Fibroblast of pulmonary artery (primary cell): ENCODE measurements around the gene TNNI3K.

Experiments
- DNase-seq: peaks from one replicate; pipeline ENCODE4 v3.0.0-alpha.2; 2010; ENCODE audit warnings: low read depth
- H3K4me3 ChIP-seq: replicated peaks from 2 replicates; pipeline ENCODE4 v1.5.1; 2011; ENCODE audit warnings: low read depth, mild to moderate bottlenecking, control low read depth, low read length, moderate library complexity
- TF ChIP-seq, protein P1 (sequence below): IDR thresholded peaks from 2 replicates; pipeline ENCODE4 v1.5.1; 2011; ENCODE audit warnings: mild to moderate bottlenecking, control low read depth, low read length, inconsistent platforms; ENCODE audit errors: missing control alignments

Gene TNNI3K, protein sequence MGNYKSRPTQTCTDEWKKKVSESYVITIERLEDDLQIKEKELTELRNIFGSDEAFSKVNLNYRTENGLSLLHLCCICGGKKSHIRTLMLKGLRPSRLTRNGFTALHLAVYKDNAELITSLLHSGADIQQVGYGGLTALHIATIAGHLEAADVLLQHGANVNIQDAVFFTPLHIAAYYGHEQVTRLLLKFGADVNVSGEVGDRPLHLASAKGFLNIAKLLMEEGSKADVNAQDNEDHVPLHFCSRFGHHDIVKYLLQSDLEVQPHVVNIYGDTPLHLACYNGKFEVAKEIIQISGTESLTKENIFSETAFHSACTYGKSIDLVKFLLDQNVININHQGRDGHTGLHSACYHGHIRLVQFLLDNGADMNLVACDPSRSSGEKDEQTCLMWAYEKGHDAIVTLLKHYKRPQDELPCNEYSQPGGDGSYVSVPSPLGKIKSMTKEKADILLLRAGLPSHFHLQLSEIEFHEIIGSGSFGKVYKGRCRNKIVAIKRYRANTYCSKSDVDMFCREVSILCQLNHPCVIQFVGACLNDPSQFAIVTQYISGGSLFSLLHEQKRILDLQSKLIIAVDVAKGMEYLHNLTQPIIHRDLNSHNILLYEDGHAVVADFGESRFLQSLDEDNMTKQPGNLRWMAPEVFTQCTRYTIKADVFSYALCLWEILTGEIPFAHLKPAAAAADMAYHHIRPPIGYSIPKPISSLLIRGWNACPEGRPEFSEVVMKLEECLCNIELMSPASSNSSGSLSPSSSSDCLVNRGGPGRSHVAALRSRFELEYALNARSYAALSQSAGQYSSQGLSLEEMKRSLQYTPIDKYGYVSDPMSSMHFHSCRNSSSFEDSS

DNA sequence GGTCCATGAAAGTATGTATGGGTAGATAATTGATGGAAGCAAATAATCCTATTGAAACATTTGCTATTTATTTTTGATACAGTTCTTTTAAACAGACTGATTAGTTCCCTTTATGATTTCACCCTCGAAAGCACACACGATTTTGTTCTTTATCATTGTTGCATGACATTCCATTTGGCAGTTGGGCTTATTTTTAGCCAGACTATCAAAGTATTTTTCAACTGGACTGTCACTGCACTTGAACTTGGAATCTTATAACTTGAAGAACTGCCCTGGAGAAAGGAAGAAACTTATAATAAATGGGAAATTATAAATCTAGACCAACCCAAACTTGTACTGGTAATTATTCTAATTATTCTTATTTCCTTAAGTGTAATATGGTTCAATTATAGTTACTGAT, at the start of gene TNNI3K:
TSS of gene TNNI3K (plus strand) at position 235 of the 400 bp plus-strand sequence. CDS start at position 300, 65 bp downstream.
- no peak within 1 kb of the TSS for H3K4me3 ChIP-seq
- TF ChIP-seq, protein P1, sequence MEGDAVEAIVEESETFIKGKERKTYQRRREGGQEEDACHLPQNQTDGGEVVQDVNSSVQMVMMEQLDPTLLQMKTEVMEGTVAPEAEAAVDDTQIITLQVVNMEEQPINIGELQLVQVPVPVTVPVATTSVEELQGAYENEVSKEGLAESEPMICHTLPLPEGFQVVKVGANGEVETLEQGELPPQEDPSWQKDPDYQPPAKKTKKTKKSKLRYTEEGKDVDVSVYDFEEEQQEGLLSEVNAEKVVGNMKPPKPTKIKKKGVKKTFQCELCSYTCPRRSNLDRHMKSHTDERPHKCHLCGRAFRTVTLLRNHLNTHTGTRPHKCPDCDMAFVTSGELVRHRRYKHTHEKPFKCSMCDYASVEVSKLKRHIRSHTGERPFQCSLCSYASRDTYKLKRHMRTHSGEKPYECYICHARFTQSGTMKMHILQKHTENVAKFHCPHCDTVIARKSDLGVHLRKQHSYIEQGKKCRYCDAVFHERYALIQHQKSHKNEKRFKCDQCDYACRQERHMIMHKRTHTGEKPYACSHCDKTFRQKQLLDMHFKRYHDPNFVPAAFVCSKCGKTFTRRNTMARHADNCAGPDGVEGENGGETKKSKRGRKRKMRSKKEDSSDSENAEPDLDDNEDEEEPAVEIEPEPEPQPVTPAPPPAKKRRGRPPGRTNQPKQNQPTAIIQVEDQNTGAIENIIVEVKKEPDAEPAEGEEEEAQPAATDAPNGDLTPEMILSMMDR, result no peak
- no peak for DNase-seq

DNA sequence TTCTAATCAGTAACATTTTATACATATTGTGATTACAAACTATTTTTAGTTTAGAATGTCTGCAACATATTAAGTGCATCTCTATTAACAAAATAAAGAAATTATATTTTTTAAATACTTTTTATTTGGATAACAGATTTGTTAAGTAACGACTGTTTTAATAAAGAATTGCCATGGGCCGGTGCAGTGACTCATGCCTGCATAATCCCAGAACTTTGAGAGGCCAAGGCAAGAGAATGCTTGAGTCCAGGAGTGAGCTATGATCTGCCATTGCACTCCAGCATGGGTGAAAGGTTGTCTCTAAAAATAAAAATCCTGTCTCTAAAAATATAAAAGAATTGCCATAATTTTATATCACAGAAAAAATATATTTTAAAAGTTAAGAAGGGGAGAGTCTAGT, 41.3 kb upstream of the TNNI3K start:
- DNase-seq, result peak; percentile 35
- H3K4me3 ChIP-seq, result no peak overlapping the region
- TF ChIP-seq, protein P1, result no peak

DNA sequence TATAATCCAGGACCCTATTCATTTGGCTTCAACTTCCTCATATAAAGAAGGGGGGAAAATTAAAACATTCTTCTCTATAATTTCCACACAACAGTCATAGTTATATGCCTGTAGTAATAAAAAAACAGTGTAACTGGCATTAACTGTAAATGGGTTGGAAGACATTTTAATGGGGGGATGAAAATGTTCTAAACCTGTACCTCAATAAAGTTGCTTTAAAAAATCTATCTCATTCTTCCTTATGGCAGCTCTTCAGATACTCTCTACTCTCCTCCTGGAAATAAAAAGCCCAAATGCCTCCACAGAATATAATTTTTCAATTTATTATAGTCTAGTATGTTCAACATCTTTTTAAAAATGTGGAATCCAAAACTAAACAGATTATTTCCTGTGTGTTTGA, 39.8 kb upstream of the TNNI3K start:
- TF ChIP-seq, protein P1, result no peak
- H3K4me3 ChIP-seq, result no peak overlapping the region
- DNase-seq, result no peak

DNA sequence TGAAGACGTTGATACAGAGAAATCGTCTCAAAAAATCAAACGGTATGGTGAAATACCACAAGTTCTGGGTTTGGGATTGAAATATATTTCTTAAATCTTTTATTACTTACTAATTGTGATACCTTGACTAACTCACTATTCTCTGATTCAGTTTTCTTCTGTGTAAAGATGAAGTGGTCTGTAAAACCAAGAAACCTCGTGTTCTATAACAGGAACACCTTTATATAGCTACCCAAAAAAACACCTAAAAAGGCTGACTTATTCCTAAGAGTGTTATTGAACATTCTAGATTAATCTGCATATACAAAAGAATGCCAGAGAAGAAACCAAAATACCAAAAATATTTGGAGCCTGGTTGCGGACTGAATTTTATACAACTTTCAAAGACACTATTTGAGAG, 37.9 kb upstream of the TNNI3K start:
- TF ChIP-seq, protein P1, result no peak
- no peak for DNase-seq
- peak overlapping the region; percentile 91 for H3K4me3 ChIP-seq

DNA sequence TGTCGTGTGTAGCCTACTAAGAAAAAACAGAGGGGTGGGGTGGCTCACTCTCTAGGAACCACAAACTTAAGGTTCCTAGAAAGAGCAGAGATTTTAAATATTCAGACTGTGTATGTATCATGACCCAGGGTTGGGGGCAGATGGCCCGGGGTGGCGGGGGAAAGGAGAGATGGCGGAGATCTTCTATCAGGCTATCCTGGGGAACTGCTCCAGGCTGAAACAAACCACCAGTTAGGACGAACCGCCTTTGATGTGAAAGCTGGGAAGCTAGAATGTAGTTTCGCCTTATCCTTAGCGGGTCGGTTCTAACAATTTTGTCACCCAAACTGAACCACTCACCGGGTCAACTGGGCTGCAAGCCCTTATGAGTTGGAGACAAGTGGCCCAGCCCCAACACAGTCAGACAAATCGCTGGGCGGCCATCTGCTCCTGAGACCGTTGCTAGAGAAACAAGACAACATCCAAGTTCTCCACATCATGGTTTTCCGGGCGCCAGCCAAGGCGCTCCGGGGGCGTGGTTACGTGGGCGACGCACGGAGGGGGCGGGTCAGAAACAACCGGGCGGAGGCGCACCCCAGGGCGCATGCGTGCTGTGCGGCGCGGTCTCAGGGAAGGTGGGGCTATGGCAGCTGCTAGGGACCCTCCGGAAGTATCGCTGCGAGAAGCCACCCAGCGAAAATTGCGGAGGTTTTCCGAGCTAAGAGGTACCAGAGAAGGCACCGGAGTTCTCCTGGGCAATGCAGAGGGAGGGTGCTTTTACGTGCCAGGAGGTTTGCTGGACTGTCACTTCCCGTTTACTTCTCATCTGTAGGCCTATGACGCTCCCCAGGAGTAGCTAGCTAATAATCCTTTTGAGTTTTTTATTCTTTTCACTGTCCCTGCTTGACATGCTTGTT, 37.3 kb upstream of the TNNI3K start, which contains the start of the genes FPGT and LRRIQ3:
TSS of gene FPGT (plus strand) at position 586 of the 896 bp plus-strand sequence. CDS start at position 623, 37 bp downstream.
TSS of gene LRRIQ3 (minus strand) at position 520 of the 896 bp plus-strand sequence. CDS start 14,492 bp downstream, outside the sequence.
- peak; percentile 96 for DNase-seq
- TF ChIP-seq, protein P1, result no peak
- peak within 1 kb of the TSS; percentile 91 for H3K4me3 ChIP-seq

DNA sequence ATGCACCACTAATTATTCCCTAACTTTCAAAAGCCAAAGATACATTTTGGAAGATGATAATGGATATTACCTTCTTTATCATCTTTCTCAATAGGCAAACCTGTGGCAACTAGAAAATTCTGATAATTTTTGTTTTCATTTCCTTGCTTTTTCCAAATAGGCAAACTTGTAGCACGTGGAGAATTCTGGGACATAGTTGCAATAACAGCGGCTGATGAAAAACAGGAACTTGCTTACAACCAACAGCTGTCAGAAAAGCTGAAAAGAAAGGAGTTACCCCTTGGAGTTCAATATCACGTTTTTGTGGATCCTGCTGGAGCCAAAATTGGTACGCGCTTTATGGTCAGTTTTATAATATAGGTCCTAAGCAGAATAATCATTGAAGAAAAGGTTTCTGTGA, 35.7 kb upstream of the TNNI3K start:
- H3K4me3 ChIP-seq, result peak overlapping the region; percentile 91
- TF ChIP-seq, protein P1, result no peak
- peak; percentile 16 for DNase-seq
